GM12801 (cell line): ENCODE results near the gene SCAANT1.

ENCODE experiments used
- TF ChIP-seq, protein P1 (sequence below): IDR thresholded peaks from one replicate; pipeline ENCODE4 v1.5.1; 2011; ENCODE audit warnings: control low read depth; ENCODE audit not compliant: insufficient read length; ENCODE audit errors: extremely low read depth

SCAANT1 gene

GRCh38 chr3:63932509-63933212 lies 20.5 kb upstream of the SCAANT1 start:
- TF ChIP-seq, protein P1, sequence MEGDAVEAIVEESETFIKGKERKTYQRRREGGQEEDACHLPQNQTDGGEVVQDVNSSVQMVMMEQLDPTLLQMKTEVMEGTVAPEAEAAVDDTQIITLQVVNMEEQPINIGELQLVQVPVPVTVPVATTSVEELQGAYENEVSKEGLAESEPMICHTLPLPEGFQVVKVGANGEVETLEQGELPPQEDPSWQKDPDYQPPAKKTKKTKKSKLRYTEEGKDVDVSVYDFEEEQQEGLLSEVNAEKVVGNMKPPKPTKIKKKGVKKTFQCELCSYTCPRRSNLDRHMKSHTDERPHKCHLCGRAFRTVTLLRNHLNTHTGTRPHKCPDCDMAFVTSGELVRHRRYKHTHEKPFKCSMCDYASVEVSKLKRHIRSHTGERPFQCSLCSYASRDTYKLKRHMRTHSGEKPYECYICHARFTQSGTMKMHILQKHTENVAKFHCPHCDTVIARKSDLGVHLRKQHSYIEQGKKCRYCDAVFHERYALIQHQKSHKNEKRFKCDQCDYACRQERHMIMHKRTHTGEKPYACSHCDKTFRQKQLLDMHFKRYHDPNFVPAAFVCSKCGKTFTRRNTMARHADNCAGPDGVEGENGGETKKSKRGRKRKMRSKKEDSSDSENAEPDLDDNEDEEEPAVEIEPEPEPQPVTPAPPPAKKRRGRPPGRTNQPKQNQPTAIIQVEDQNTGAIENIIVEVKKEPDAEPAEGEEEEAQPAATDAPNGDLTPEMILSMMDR: no peak

GRCh38 chr3:63931290-63931689 lies 19.1 kb upstream of the SCAANT1 start:
- TF ChIP-seq, protein P1: no peak

DNA sequence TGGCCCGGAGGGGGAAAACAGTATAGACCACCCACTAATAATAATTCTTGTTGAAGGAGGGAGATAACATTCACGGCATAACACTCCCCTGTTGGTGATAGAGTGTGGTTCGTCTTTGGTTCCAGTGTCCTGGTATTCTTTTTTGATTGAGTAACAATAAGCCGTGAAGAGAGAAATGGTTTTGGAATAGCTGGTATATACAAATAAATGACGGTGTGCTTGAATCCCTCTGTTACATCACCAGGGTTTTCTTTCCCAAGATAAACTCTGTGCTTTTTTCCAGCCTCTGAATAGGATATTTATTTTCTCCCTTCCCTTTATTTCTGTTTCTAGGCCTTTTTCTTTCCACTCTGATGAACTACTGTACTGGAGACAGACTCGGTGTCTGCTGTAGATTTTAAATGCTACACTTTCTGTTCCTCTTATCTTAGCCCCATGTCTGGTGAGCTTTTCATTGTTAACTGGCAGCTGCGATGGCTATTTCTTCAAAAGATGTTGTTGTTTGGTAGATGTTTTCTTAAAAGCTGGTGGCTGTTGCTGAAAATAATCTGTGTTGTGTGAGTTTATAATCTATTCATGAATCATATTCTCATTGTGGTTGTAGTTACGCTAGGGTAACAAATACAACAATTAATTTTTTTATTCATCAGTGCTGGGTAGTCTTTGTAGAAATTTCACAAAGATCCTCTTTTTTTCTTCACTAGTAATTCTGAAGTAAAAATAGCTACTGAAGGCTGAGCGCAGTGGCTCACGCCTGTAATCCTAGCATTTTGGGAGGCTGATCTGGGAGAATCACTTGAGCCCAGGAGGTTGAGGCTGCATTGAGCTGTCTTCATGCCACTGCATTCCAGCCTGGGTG lies 15.5 kb upstream of the SCAANT1 start:
- TF ChIP-seq, protein P1: no peak

DNA sequence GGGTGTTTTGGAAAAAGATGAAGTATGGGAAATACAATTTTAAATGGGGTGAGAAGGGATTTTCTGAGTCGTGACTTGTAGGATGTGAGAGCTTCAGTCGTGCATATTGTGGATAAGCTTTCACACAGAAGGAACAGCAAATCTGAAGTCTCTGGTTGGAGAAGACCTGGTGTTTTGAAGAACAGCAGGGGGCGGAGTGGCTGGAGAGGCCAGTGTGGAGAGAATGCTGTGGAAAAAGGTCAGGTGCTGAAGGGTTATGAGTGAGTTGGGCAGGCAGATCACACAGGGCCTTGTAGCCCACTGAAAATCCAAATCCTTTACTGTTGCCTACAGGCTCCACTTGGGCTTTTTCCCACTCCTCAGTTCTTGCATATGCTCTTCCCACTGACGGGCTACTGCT lies 14.1 kb upstream of the SCAANT1 start:
- TF ChIP-seq, protein P1: no peak

GRCh38 chr3:63922491-63923199 lies 10.5 kb upstream of the SCAANT1 start:
- TF ChIP-seq, protein P1: no peak

GRCh38 chr3:63921741-63922482 lies 9.7 kb upstream of the SCAANT1 start:
- TF ChIP-seq, protein P1: no peak
